Activated T-cell treated with anti-CD3 and anti-CD28 coated beads, Interleukin-2, amount 50 U/mL, for 4 hours (primary cell): ENCODE measurements around the gene VAMP1. TPM values are rescaled to one million over a fixed set of nuclear protein-coding genes. Genes with fewer than 3 reads are reported as not detected.
A peak's percentile ranks its signal among the peaks of the same experiment; 100 is the strongest.
"Not testable (repeated sequence)": the region's sequence is repeated elsewhere in the genome, so short reads cannot be mapped to it uniquely, and the experiment has no call there.

ENCODE experiments used
- ATAC-seq, 2 donors: fragments of 200-7000 bp; cut with Tn5 transposase; one replicate each; pipeline ENCODE4 v1.10.0; 2021
- DNase-seq: peaks from one replicate; pipeline ENCODE4 v3.0.0-alpha.2; 2020
- H3K27me3 Mint-ChIP-seq: one replicate; pipeline ENCODE4 v1.8.0; 2021; ENCODE audit warnings: low read depth, mixed read lengths
- H3K36me3 Mint-ChIP-seq: one replicate; pipeline ENCODE4 v1.8.0; 2022; ENCODE audit warnings: mixed read lengths; ENCODE audit not compliant: insufficient read depth
- H3K4me1 Mint-ChIP-seq: one replicate; pipeline ENCODE4 v1.8.0; 2021; ENCODE audit warnings: low read depth, mixed read lengths
- H3K4me3 Mint-ChIP-seq: one replicate; pipeline ENCODE4 v1.8.0; 2021; ENCODE audit warnings: mild to moderate bottlenecking, moderate library complexity, mixed read lengths
- H3K9me3 Mint-ChIP-seq: one replicate; pipeline ENCODE4 v1.8.0; 2021; ENCODE audit warnings: mixed read lengths
- total RNA-seq, 3 donors: library from RNA; stranded (reverse); gene quantifications; one replicate each; pipeline ENCODE4 v1.2.1, GENCODE V29; 2021

The VAMP1 gene
- total RNA-seq, 3 donors from 2014 or later: 17.1 to 22.9 (median 21.6) TPM

GRCh38 chr12:6430124-6430989 lies 40.1 kb downstream of the VAMP1 start:
- Mint-ChIP-seq H3K27me3 (no peaks in the 10 kb centered on the region), H3K4me1 (peaks cover 71% of the 10 kb centered on the region), H3K36me3 (no peaks in the 10 kb centered on the region), H3K4me3 (peak overlapping the region; percentile 16), H3K9me3 (no peaks in the 10 kb centered on the region)
- no peak for ATAC-seq
- peak; percentile 58 for DNase-seq

GRCh38 chr12:6428326-6428725 lies 42.2 kb downstream of the VAMP1 start:
- H3K4me3 Mint-ChIP-seq: no peak overlapping the region
- H3K4me1 Mint-ChIP-seq: peaks cover 72% of the 10 kb centered on the region
- no peak for ATAC-seq
- H3K36me3 Mint-ChIP-seq: no peaks in the 10 kb centered on the region
- H3K9me3 Mint-ChIP-seq: no peaks in the 10 kb centered on the region
- no peaks in the 10 kb centered on the region for H3K27me3 Mint-ChIP-seq
- DNase-seq: no peak

GRCh38 chr12:6427796-6428195 lies 42.7 kb downstream of the VAMP1 start:
- peak overlapping the region; percentile 80 for H3K4me3 Mint-ChIP-seq
- ATAC-seq, H3K9me3 Mint-ChIP-seq, H3K27me3 Mint-ChIP-seq, DNase-seq, H3K36me3 Mint-ChIP-seq: not testable (repeated sequence)
- peaks cover 71% of the 10 kb centered on the region for H3K4me1 Mint-ChIP-seq

- no peaks in the 10 kb centered on the region for H3K9me3 Mint-ChIP-seq
- peak overlapping the region; percentile 80 for H3K4me3 Mint-ChIP-seq
- no peaks in the 10 kb centered on the region for H3K27me3 Mint-ChIP-seq
- H3K36me3 Mint-ChIP-seq: no peaks in the 10 kb centered on the region
- DNase-seq: peak; percentile 90
- H3K4me1 Mint-ChIP-seq: peaks cover 67% of the 10 kb centered on the region
- ATAC-seq: peak; percentile 82 to 88
Observed at GRCh38 chr12:6426882-6427671, 43.4 kb downstream of the VAMP1 start.

- Mint-ChIP-seq H3K4me3 (peak overlapping the region; percentile 80), H3K36me3 (no peaks in the 10 kb centered on the region), H3K27me3 (no peaks in the 10 kb centered on the region), H3K9me3 (no peaks in the 10 kb centered on the region), H3K4me1 (peaks cover 60% of the 10 kb centered on the region)
- ATAC-seq (no peak), DNase-seq (no peak)
Observed at GRCh38 chr12:6425590-6426531, 44.6 kb downstream of the VAMP1 start.

GRCh38 chr12:6424866-6425265 lies 45.6 kb downstream of the VAMP1 start:
- no peak overlapping the region for H3K4me3 Mint-ChIP-seq
- DNase-seq: no peak
- H3K36me3 Mint-ChIP-seq: no peaks in the 10 kb centered on the region
- ATAC-seq: no peak
- no peaks in the 10 kb centered on the region for H3K27me3 Mint-ChIP-seq
- H3K4me1 Mint-ChIP-seq: peaks cover 50% of the 10 kb centered on the region
- H3K9me3 Mint-ChIP-seq: no peaks in the 10 kb centered on the region

- ATAC-seq: no peak
- Mint-ChIP-seq H3K9me3 (no peaks in the 10 kb centered on the region), H3K4me1 (peaks cover 46% of the 10 kb centered on the region), H3K27me3 (no peaks in the 10 kb centered on the region), H3K36me3 (no peaks in the 10 kb centered on the region), H3K4me3 (no peak overlapping the region)
- no peak for DNase-seq
Observed at GRCh38 chr12:6424008-6424347, 46.5 kb downstream of the VAMP1 start.

- DNase-seq: peak; percentile 66
- H3K4me1 Mint-ChIP-seq: peaks cover 46% of the 10 kb centered on the region
- no peaks in the 10 kb centered on the region for H3K27me3 Mint-ChIP-seq
- H3K4me3 Mint-ChIP-seq: no peak overlapping the region
- no peaks in the 10 kb centered on the region for H3K9me3 Mint-ChIP-seq
- peak; percentile 63 to 69 for ATAC-seq
- H3K36me3 Mint-ChIP-seq: no peaks in the 10 kb centered on the region
Observed at GRCh38 chr12:6423267-6424007, 47.0 kb downstream of the VAMP1 start.

GRCh38 chr12:6420364-6420763 lies 50.1 kb downstream of the VAMP1 start:
- Mint-ChIP-seq H3K4me3 (no peak overlapping the region), H3K27me3 (no peaks in the 10 kb centered on the region), H3K9me3 (no peaks in the 10 kb centered on the region), H3K4me1 (peaks cover 22% of the 10 kb centered on the region), H3K36me3 (no peaks in the 10 kb centered on the region)
- DNase-seq: no peak
- ATAC-seq: no peak

- Mint-ChIP-seq H3K4me3 (no peak overlapping the region), H3K27me3 (no peaks in the 10 kb centered on the region), H3K36me3 (no peaks in the 10 kb centered on the region), H3K9me3 (no peaks in the 10 kb centered on the region), H3K4me1 (peaks cover 12% of the 10 kb centered on the region)
- ATAC-seq: no peak
- no peak for DNase-seq
Observed at GRCh38 chr12:6418796-6419195, 51.7 kb downstream of the VAMP1 start.

GRCh38 chr12:6416596-6416995 lies 53.9 kb downstream of the VAMP1 start:
- peaks cover 5% of the 10 kb centered on the region for H3K4me1 Mint-ChIP-seq
- ATAC-seq: no peak
- no peaks in the 10 kb centered on the region for H3K9me3 Mint-ChIP-seq
- H3K27me3 Mint-ChIP-seq: no peaks in the 10 kb centered on the region
- DNase-seq: no peak
- H3K36me3 Mint-ChIP-seq: no peaks in the 10 kb centered on the region
- H3K4me3 Mint-ChIP-seq: no peak overlapping the region
